Kidney epithelial cell (primary cell): ENCODE results near the gene PC. TPM values are rescaled to one million over a fixed set of nuclear protein-coding genes. Genes with fewer than 3 reads are reported as not detected.

ENCODE experiments used
- DNase-seq: peaks from one replicate; pipeline ENCODE4 v3.0.0-alpha.2; 2010; ENCODE audit warnings: low read depth
- H3K27me3 ChIP-seq: 2 replicates; pipeline ENCODE4 v1.6.0; 2011; ENCODE audit warnings: low read length; ENCODE audit not compliant: control insufficient read depth, insufficient read depth
- H3K36me3 ChIP-seq: 2 replicates; pipeline ENCODE4 v1.5.1; 2011; ENCODE audit warnings: low read length; ENCODE audit not compliant: control insufficient read depth, insufficient read depth
- H3K4me3 ChIP-seq: 2 replicates; pipeline ENCODE4 v1.5.1; 2011; ENCODE audit warnings: low read depth, mild to moderate bottlenecking, control low read depth, low read length
- CTCF ChIP-seq: IDR thresholded peaks from 2 replicates; pipeline ENCODE4 v1.5.1; 2011; ENCODE audit warnings: mild to moderate bottlenecking, moderate library complexity, low read length, control low read depth, inconsistent platforms; ENCODE audit not compliant: insufficient read depth, poor library complexity, severe bottlenecking
- total RNA-seq: library from RNA; depleted of rRNA; stranded (reverse); fragments of >200 nt; gene quantifications from 2 replicates; pipeline ENCODE4 v1.2.3, GENCODE V29; 2015

Gene PC
- total RNA-seq, 1 donor from 2014 or later = 10.1 TPM

DNA sequence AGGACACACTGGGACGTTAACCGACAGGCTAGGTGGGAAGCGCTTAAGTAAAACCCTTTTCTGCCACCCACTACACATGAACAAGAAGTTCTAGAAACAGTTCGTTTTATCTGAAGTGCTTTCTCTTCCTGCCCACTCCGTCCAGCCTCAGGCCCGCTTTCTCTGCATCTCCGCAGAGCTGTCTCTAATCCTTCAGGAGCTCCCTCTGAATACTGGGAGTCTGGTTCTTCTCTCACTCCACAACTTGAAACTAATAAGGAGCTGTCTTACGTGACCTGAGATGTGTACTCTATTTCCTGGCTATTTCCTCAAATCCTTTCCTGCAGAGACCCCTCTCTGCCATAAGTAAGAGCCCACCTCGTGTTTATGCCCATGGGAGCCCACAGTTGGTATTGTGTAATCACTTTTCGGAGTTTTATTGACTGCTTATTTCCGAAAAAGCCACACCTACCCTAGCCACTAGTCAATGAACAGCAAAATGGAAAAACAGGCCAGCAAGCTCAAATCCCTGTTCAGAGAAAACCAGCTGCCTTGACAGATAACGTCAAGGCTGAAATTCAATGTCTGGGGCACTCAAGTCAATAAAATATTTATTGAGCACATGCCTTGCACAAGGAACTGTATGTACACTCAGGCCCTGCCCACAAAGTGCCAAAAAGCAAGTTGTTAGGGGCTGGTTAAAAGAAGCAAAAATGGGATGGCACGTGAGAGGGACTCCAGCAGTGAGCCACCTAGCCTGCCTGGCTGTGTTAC, 4.9 kb downstream of the PC start:
- Histone ChIP-seq H3K36me3 (no peaks in the 10 kb centered on the region), H3K27me3 (no peaks in the 10 kb centered on the region), H3K4me3 (no peak overlapping the region)
- no peak for TF ChIP-seq CTCF
- no peak for DNase-seq

DNA sequence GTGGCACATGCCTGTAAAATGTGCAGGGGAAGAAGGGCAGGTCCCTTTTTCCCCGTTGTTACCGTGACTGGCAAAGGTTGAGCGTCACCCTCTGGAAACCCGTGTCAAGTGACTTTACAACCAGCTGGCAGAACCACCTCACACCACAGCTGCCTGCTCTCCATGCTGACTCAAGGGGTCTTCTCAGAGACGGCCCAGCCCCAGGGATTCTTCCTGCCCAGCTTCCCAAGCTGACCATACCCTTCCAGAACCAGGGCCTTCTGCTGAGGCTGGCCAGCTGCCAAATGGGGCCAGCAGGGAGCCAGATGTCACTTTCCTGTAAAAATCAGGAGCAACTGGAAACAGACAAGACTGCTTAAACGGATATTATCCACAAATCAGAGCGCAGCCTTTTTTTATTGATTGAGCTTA, 6.3 kb downstream of the PC start:
- no peak for TF ChIP-seq CTCF
- Histone ChIP-seq H3K27me3 (no peaks in the 10 kb centered on the region), H3K4me3 (no peak overlapping the region), H3K36me3 (no peaks in the 10 kb centered on the region)
- DNase-seq = no peak

- TF ChIP-seq CTCF = no peak
Measured at GRCh38 chr11:66951135-66951534, 7.0 kb downstream of the PC start.

DNA sequence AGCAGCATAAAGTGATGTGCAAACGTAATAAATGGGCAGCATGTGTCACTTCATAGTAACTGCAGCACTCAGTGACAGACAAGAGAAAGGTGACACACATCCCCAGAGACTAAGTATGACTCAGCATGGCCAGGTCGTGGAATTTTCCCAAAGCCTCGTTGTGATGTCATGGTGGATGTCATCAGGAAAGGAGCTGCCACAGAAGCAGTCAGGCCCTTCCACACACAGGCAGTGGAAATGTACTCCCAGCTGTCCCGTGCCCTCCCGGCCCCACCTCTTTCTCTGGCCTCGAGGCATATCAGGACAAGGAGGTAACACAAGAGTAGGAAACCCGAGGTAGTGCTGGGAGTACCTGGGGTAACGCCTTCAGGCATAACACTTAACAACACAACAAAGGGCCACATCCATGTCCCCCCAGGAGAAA, 8.1 kb downstream of the PC start:
- peak; percentile 80 for DNase-seq
- TF ChIP-seq CTCF = no peak
- no peak overlapping the region for H3K4me3 ChIP-seq
- H3K36me3 ChIP-seq = no peaks in the 10 kb centered on the region
- H3K27me3 ChIP-seq = no peaks in the 10 kb centered on the region

More at GRCh38 chr11:66951135-66951534, 7.0 kb downstream of the PC start:
- no peaks in the 10 kb centered on the region for H3K36me3 ChIP-seq
- no peak overlapping the region for H3K4me3 ChIP-seq
- no peak for DNase-seq
- no peaks in the 10 kb centered on the region for H3K27me3 ChIP-seq

DNA sequence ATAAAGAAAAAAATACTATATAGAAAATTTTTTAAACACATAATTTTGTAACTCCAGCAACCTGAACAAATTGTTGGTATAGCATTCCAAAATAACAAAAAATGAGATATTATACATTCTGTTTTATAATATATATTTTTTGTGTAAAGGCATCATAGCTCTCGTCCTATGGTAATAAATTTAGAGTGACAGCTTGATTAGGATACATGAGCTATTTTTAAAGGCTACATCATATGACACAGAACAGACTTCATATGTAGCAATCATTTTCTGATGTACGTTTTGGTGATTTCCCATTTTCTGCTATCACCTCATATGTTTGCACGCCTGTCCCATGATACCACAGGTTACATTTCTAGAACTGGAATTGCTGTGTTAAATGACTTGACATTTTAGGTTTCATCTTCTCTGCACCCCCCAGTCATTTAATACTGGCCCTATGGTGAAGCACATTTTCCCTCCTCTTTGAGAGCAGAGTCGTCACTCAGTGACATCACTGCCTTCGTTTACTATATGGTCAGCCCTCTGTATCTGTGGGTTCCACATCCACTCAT, 19.5 kb downstream of the PC start:
- no peak for TF ChIP-seq CTCF
- Histone ChIP-seq H3K36me3 (no peaks in the 10 kb centered on the region), H3K4me3 (no peak overlapping the region)

GRCh38 chr11:66937193-66937733, 20.9 kb downstream of the PC start:
- no peaks in the 10 kb centered on the region for H3K36me3 ChIP-seq
- H3K4me3 ChIP-seq = no peak overlapping the region
- H3K27me3 ChIP-seq = no peaks in the 10 kb centered on the region
- DNase-seq = no peak
- TF ChIP-seq CTCF = no peak

More for the DNA sequence above, 19.5 kb downstream of the PC start:
- no peak for DNase-seq
- H3K27me3 ChIP-seq = no peaks in the 10 kb centered on the region
